Activated T-helper 1 cell treated with anti-CD3 and anti-CD28 coated beads, Interleukin-2, amount 50 U/mL, for 16 hours (primary cell): ENCODE measurements around the gene NCK2.
A peak's percentile ranks its signal among the peaks of the same experiment; 100 is the strongest.

Experiments used
- DNase-seq, 2 donors: peaks; one replicate each; pipeline ENCODE4 v3.0.0-alpha.2; 2020; ENCODE audit warnings: low read depth in 1 of 2, low spot score in 1 of 2

NCK2 gene

DNA sequence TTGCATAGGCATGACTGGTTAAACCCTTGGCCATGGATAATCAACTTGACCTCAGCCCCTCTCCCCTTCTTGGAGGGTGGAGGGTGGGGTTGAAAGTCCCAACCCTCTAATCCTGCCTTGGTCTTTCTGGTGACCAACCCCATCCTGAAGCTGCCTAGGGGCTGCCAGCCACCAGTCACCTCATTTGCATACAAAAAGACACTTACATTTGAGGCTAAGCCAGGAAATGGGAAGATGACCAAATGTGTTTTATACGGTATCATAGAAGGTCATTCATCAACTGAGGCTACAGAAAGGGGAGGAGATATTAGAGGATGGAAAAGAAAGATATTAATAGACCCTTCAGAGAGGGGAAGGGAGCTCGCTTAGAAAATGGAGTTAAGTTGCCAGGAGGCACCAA is 96.8 kb downstream of the NCK2 start:
- no peak for DNase-seq

DNA sequence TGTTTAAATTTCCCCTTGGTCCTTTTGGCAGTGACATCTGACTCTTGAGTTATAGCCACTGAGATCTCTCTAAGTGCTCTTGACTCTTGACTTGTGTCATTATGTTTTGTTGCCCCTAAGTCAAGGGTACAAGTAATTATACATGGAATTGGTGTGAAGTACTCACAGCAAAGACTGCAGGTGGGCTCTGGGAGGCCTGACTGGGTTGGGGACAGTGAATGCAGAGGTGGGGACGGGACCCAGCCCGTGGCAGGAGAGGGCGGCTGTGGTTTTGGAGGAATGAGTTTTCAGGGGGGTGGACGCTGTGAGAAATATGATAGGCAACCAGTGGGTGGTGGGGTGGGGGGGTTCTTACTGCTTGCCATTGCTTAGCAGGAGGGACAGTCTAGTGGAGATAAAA is 97.8 kb downstream of the NCK2 start:
- DNase-seq = no peak

DNA sequence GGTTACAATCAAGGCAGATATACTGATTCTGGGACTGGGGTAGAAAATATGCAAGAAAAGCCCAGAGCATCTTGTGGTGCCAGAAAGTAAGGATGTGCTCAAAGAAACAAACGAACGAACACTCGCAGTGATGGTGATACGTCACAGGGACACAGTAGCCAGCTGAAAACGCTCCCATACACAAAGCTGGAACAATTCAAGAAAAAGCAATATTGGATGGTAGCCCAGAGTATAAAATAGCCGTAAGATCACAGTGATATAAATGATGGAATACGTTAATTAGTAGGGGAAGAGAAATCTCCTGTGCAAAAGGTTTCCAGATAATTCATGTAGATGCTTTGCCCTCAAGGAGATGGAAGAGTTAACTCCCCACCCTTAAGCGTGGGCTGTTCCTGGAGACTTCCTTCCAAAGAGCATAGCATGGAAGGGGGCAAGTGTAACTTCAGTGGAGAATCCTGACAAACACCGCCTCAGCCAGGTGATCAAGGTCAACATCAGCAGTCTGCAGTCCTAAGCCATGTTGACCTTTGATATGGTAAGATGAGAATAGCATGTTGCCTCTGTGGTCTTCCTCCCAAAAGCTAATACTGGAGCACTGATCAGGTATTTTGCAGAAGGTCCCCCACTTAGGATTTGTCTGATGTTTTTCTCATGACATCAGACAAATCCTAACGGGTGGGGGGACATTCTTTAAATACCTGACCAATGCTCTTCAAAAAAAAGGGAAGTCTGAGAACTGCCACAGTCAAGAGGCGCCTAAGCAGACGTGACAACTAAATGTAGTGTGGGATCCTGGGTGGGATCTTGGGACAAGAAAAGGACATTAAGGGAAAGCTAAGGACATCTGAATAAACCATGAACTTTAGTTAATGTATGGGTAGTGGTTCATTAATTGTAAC is 99.0 kb downstream of the NCK2 start:
- DNase-seq = no peak

DNA sequence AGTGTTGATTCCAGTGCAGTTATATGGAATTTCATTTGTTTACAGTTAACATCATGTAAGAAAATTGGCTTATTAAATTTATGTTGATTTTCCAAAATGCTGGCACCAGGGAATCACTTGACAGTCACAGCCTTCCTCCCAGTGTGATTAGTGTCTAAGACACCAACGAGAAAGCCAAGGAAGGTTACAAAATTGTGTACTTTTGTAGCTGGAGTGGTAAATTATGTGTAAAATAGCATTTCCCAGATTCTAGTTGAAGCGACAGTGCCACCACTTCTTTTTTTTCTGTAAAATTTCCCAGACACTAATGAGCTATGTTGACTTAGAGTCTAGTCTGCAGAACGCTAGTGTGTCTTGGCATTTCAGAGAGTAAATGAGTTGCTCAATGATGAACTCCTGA is 101.3 kb downstream of the NCK2 start:
- no peak for DNase-seq

DNA sequence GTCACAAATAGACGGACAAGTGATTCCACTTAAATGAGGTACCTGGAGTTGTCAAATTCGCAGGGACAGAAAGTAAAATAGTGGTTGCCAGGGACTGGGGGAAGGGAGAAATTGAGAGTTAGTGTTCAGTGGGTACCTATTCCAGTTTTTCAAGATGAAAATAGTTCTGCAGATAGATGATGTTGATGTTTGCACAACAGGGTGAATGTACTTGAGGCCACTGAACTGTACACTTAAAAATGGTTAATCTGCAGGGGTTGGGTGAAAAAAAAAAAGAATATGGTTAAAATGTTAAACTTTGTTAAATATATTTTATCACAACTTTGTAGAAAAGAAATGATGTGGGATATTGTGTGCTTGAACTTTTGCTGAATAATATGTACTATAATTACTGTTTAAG is 102.3 kb downstream of the NCK2 start:
- no peak for DNase-seq

DNA sequence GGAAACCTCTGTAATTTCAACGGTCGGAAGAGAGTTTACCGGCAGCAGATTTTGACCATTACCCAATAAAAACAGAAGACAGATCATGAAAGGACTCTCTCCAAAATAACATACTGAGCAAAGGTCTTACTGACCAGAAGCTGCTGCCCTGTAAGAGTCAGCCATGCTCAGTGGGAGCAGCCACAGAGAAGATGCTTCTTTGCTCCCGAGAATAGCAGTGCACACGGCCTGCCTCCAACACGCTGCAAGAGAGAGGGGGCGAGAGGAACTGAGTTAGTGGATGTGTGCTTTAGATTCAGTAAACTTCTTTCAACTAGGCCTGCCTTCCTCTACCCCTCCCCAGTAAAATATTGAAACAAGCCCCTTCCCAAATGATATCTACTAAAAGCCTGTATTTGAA is 103.7 kb downstream of the NCK2 start:
- no peak for DNase-seq

DNA sequence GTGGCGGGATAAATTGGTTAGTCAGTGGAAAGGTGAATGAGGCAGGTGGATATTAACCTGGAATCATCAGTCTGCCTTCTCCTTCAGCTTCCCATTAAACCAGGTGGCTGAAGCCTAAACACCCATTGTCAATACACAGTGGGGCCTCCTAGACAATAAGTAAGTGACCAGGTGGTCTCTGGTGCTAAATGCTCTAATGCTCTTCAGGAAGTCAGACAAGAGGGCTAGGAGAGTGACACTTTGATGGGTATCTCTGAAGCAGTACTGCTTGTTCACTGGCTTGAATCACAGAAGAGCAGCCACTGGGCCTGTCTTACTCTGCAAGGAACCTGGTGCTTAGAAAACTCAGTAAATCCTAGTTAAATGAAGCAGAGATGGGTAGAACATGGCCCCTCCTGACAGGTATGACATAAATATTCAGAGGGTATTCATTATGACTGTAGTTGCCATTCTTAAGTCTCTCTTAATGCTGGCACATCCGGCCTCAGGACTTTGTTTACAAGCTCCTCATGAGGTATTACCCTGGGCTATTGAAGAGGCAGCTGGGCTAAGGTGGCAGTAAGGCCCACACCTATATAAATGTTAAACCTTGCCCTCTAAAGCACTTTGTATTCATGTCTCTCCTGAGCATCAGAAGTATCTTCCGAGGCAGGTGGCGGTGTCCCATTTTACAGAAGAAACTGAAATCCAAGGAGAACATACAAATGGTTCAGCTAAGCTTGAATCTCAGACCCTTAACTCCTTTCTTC is 104.9 kb downstream of the NCK2 start:
- DNase-seq = no peak

DNA sequence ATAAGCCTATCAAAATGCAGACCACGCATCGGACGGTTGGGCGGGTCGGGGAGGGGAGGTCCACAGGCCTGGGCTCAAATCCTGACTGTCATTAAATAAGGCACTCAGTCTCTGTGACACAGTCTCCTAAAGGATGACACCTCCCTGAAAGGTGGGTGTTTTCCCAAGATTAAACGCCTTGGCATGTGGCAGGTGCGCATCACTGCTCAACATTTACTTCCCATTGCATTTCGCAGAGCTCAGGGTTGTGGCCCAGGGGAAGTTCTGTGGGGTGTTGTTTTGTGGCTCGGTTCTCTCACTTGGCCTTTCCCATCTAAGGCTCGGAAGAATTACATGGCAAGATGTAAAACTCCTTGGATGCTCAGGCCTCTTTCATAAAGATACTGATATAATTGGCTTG is 107.4 kb downstream of the NCK2 start:
- no peak for DNase-seq

DNA sequence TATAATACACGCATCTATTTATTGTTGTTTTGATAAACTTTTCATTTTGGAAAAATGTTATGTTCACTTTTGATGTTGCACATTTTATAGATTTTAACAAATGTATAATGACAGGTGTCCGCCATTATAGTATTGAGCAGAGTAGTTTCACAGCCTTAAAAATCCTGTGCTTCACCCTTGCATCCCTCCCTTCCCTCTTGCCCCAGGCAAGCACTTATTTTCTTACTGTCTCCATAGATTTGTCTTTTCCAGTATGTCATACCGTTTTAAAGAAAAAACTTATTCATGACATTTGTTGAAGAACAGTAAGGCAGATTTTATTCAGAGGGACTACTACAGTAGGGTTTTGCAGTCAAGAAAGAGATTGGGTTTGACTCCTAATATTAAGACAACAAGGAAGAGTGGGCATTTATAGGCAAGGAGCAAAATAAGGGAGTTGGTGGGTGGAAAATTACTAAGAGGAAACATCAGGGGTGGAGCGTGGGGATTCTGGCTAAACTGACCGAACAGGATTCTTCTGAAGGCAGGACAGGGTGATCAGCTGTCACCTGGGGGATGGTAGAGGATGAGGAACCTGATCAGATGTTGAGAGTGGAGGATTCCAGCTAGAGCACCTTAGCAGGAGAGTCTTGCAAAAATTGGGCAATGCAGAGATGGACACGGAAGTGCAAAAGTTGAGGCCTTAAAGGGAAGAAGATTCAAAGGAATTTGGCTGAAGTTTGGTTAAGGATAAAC is 108.8 kb downstream of the NCK2 start:
- no peak for DNase-seq

DNA sequence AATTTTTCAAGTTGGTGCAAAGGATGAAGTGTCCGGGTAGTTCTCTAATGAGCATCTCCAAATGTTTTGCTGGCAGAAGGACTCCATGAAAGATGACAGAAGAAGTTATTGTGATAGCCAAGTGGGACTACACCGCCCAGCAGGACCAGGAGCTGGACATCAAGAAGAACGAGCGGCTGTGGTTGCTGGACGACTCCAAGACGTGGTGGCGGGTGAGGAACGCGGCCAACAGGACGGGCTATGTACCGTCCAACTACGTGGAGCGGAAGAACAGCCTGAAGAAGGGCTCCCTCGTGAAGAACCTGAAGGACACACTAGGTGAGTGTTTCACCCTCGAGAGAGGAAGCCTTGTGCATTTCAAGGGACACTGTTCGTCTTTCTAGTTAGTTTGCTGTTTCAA is 110.3 kb downstream of the NCK2 start:
- DNase-seq = no peak

DNA sequence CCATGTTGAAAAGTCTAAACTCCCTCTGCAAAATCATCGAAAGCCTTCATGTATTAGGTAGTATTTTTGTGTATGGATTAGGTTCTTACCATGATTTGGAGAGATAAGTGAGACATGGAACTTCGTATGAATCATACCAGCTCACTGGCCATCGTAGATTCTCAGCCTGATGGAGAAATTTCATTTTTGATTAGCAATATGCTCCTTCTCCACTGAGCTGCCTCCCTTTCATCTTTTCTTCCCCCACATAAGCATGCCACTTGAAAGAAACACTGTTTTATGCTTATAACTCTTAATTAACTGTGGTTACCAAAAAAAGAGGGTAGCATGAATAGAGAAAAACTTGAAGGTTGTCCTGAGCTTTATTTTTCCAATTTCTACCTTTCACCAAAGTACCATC is 111.9 kb downstream of the NCK2 start:
- no peak for DNase-seq

DNA sequence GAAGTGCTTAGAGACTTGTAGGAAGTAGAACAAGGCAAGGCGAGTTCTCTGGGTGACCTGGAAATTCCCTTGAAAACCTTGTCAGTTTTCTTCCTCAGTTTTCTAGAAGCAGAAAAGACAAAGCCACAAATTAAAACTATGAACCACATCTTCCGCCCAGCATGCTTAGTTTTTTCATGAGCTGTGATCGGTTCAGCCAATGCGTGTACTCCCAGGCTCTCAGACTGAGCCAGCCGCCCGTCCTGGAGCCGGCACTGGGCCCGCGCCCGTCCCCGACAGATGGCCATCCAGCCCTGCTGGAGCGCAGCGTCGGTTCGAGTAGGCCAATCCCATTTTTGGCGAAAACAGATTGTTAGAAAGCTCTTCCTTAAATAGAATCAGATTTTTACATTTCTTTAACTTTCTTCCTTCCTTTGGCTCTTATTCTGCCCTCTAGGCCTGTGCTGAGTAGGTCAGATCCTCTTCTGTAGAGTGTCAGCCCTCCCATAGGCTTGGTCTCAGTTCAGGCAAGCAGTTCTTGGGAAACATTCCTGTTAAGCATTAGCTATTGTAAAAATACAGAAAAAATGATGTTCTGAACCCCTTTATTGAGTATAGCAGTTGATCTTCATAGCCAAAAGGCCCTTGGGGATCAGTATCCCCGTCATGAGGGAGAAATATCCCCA is 112.5 kb downstream of the NCK2 start:
- DNase-seq = peak in 1 of 2 donors; percentile 25

DNA sequence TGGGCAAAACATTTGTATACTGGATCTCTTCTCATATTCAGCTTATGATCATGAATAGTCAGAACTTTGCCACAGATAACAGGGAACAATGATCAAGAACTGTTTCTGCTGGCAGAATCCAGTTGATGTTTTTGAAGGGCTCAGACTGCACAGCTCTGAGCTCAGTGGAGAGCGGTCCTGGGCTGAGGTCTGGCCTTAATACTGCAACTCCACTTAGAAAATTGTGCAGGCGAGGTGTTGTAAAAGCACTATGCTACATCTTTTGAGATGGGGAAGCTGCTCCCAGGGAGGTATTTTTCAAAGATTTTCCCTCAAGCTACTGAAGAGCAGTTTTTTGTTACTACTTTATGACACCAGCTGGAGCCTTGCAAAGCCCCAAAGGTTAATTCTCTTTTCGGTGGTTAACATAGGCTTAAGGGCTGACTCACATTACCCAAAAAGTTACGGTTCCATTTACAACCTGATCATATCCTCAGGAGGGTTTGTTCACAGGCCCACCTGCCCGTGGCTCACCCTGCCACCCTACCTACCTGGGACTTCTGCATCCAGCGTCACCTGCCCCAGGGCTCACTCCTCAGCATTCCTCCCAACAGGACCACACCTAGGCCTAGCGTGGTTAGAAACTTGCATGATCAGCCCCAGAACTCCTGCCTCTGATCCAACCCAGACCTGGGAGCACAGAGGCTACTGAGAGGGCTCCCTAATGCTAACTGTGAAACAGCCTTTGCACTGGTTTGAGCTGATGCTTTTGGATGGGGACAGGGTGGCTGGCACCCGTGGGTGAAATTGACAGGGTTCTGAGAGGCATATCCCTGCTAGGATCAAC is 114.4 kb downstream of the NCK2 start:
- DNase-seq = no peak

DNA sequence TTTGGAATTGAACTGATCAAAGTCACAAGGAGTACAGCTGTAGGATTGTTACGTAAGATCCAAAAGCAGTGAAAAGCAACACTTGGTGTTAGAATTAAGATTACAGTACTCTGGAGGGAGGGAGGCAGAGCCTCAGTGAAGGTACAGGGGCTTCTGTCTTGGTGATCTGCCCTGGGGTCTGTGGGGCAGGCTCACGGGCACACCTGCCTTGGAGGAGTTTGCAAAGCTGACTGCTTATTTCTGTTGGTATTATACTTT is 114.9 kb downstream of the NCK2 start:
- no peak for DNase-seq

DNA sequence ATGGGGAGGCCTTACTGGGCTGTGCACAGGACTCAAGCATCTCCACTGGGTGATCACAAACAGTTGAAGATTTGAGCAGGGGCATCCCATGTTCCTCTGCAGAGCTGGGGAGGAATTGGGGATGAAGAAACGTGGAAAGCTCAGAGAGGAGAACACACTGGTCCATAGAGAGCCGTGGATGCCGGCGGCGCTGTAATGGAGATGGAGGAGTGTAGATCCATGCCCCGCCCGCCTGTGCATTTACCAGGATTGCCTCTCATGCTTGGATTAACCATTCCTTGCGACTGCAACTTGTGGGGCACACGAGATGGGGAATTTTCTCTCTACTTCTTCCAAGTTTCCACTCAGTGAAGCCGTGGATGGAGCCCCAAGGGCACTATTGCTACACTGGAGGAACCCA is 115.9 kb downstream of the NCK2 start:
- DNase-seq = no peak

DNA sequence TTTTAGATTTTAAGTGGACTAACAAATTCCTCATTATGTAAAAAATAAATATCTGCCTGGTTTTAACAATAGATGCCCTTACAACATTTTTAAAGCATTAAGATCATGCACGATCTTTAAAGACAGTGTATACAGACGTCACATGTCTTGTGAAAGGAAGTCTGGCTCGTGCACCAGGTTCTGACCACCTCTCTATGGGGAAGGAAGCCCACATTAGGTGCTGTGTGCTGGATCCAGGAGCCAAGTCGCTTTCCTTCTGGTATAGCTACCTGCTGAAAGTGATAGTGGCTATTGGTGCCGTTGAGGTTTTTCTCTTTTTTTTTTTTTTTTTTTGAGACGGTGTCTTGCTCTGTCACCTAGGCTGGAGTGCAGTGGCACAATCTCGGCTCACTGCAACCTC is 116.5 kb downstream of the NCK2 start:
- no peak for DNase-seq

DNA sequence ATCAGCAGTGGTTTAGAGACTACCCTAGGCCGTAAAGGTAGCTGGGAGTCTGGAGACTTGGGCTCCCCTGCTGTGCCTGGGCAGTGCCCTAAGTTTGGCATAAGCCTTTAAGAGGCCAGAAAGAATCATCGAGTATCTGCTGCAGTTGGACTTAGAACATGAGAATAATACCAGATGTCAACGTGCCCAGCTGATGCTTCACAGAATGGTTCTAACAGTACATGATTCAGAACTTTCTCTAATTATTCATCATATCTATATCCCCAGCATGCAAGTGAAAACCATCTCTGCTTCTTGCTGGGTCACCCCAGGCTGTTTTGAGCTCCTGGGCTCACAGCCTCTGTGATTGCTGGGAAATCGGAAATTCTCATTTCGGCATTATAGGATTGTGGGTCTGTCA is 118.1 kb downstream of the NCK2 start:
- DNase-seq = no peak

DNA sequence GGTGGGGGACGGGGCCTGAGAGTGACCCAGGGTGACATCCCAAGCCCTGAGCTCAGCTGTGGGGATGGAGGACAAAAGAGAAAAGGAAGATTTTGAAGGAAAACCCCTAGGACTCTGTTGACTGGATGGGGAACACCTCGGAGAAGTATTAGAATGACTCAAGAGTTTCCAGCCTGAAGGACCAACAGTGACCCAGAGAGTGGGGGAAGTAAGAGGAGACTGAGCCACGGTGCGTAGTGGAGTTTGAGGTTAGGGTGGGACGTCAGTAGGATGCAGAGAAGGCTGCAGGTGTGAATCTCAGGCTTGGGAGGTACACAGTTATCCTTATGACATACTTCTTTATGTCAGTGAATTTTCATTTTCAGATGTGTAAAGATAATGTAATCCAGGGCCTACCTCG is 119.5 kb downstream of the NCK2 start:
- DNase-seq = no peak

DNA sequence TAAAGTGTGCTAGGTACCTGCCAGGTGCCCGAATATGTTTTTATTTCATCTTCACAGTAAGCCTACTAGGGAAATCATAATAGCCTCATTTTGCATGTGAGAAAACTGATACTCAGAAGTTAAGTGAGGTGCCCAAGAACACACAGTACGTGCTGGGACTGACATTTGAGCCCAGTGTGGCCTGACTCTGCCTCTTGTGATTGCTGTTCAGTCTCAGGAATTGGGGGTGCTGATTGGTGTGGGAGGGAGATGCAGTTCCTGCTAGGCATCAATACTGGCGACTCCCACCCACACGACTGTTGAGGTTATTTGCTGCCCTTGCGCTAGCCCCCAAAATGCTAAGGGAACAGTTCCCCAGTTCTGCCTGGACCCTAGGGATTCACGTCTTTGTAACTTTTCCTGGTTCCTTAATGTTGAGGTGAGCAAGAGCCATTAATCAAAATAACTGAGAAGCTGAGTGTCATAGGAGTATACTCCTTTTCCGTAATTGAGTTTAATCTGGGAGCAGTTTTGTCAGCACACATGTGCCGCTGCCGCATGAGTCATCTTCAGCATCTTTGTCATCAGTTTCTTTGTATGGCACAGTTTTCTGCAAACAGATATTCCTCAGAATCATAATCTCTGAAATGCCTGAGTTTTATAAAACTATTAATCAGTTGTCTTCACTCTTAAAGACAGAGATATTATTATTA is 120.7 kb downstream of the NCK2 start:
- no peak for DNase-seq
